HG02588 (cell line): ENCODE data around the gene IL1RAPL1.

ENCODE experiments used
- ATAC-seq: cut with Tn5 transposase; IDR thresholded peaks from one replicate; pipeline ENCODE4 v1.9.1; 2021; ENCODE audit warnings: mild to moderate bottlenecking, moderate library complexity; ENCODE audit not compliant: unreplicated experiment

The IL1RAPL1 gene

DNA sequence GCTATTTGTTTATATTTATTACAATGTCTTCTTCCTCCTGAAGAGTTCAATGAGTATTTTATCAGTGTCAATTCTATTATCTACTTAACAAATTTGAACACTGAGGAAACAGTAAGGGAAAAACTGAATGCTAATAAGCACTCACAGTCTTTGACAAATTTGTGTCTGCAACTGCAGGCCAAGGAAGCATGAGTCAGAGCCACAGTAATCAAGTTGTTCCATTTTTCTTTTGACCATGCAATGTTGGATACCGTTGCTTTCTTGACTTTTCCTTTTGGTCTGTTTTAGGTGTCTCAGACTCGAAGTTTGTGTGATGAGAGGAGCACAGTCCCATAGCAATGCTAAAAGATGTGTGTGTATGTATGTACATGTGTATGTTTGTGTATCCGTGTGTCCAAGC is 359.6 kb downstream of the IL1RAPL1 start:
- ATAC-seq, result no peak

DNA sequence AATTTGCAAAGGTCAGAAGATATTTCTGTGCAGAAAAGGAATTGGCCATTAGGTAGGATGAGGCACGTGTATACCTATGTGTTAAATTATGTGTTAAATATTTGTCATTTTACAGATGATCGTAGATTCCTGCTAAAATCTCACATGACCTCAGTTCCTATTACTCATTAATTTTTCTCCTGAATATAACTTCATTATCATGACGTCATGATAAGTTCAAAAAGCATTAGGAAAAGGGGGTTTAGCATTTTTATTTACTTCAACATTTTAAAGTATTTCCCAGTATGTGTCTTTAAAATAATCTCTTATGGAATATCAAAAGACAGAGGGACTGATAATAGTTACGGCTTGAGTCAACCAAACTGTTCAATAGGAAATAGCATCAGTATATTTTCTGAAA is 372.8 kb downstream of the IL1RAPL1 start:
- ATAC-seq, result no peak

DNA sequence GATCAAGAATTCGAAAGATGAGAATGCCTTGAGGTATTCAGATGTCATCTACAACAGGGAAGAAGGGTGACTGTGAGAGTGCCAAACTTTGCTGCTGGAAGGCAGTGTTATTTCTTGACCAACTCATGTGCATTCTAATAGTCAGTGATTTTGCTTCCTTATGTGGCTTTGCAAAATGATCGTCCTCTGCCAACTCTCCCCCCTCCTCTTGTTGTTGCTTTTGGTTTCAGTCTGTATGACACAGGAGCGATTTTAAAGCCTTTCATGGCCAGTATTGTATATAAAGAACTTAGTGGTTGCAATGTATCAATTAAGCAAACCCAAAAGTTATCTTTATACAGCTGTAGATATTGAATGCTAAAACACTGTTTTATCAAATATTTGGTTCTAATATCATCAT is 379.1 kb downstream of the IL1RAPL1 start:
- no peak for ATAC-seq

DNA sequence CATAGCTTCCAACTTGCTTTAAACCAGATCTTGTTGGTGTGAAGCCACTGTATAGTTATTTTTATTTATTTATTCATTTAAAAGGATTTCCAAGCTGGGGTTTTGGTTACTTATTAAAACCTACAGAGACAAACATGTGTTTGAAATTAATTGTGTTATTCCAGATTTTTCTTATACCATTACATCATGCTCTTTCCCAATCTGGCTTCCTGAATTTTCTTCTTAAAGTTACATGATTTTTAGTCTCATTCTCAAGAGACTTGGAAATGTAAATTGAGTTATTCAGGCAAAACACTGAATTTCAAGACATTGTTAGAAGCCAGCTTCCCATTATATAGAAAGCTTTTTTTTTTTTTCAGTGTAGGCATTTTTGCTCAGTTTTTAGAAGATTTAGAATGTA is 381.9 kb downstream of the IL1RAPL1 start:
- no peak for ATAC-seq

DNA sequence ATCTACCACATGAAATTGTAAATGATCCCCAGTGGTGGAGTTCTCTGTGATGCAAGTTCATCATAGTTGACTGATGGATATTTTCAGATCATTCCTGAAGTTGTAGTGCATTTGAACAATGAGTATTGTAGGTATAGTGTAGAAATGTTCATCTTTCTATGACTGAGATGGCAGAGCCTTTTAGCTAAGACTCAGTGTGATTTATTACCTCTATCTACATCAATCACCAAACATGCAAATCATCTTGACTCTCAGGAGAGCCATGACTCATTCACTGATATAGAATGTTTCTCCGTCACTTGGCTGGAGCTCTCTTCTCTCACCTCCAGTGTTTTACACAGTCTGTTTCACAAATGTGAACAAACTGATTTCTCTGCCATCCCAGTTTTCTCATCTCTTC is 392.6 kb downstream of the IL1RAPL1 start:
- no peak for ATAC-seq

DNA sequence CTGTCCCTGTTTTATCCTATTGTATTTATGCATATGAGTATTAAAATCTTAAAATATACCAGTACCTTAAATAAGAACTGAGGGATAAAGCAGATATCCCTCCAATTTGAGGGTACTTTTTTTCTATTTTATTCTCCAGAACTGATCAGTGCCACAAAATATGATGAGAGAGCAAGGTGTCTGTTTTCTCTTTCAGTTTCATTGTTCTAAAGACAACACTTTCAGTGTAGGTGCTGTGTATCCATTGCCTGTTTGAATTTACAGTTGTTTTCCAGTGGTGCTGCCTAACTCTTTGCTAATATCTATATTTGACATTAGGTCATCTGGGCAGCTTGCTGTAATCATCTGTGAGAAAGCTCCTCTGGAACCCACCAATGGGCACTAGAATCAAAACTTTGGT is 394.7 kb downstream of the IL1RAPL1 start:
- ATAC-seq, result no peak

DNA sequence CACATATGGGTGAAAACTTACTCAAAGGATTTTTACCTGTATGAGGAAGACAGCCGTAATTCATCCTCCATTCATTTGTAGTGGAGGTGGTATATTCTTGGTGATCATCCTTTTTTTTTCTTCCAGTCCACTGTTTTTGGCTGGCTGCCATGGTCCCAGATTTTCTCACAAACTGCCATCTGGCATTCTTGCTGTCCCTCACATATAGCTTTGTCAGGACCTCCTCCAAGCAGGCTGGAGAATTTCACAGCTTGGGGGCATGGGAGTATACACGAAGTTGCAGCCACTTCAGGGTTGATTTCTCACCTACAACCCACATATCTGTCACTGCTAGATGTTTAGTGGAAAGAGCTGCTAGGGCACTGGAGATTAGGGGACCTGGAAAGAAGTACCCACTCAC is 401.0 kb downstream of the IL1RAPL1 start:
- no peak for ATAC-seq

DNA sequence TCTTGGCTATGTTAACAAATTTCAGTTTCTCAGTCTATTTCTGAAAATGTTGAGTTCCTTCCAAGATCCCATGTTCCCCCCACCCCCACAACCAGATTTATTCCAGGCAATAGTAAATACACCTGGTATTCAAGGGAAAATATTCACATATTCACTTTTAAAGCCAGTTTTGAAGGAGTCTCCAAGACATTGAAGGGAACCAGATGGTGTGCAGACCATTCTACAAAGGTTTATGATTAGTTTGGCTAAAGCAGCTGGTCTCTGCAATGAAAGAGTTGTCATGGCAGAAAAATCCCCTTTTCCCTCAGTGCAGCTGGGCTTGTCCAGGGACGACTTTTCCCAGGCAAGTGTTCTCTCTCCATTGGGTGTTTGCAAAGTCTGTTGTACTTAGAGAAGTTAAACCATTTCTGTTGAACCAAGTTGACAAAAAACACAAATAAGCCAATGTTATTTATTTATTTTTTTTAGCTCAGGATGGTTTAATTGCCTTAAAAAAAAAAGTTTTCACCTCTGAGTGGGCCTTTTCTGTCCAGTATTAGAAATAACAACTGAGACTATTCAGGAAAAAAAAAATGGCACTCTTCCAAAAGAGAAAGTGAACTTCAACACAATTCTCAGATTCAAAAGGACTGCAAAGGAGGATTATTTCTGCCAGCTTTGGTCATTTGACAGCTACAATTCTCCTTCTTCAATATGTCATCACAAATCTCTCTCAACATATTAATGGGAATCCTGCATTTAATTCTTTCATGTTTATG is 410.6 kb downstream of the IL1RAPL1 start:
- no peak for ATAC-seq

DNA sequence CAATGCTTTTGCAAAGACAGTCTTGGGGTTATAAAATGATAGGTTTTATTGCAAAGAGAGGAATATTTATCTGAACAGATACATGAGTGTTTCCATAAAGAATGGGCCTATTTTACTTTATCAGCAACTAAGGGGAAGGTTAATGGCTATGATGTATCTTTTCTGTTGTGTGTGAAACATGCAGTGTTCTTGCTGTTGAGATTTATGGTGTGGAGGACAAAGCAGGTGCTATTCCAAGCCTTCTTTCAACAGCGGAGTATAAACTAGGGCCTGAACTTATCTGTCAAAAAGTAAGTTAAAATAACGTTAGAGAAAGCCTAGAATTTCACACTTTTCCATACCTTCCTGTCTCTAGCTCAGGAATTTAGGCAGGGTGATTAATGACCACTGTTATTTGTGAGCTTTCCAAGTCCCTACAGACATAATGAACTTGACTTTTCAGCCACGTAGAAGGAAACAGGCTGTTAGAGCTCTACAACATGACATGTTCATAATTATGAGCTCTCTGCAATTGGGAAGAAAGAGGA is 411.4 kb downstream of the IL1RAPL1 start:
- ATAC-seq, result no peak

DNA sequence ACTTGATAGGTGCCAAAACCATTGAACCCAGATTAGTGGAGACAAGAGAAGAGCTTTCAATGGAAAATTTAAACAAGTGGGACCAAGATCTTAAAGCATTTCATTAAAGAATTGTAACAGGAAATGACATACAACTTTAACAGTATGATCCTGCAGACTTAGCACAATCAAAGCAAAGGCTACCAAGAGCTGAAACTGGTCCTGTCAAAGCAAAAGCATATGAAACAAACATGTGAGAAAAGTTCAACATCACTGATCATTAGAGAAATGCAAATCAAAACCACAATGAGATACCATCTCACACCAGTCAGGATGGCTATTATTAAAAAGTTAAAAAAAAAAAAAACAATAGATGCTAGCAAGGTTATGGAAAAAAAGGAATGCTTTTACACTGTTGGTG is 425.6 kb downstream of the IL1RAPL1 start:
- ATAC-seq, result no peak

DNA sequence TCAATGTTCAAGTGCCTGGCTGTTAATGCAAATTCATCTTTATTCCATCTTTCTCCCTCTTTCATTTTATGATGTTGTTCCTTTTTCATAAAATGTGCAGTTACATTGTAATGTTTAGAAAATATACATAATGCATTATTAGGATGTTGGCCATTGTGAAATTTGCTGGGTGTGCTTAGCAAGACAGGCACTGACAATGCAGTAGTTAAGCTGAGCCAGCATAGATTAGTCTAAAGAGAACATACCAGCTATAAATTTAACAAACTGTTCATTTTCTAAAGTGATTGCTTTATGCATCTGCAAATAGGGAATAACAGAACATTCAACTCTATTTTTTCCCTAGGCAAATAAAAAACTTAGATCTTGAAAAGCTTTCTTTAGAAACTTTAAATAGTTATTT is 436.0 kb downstream of the IL1RAPL1 start:
- no peak for ATAC-seq

DNA sequence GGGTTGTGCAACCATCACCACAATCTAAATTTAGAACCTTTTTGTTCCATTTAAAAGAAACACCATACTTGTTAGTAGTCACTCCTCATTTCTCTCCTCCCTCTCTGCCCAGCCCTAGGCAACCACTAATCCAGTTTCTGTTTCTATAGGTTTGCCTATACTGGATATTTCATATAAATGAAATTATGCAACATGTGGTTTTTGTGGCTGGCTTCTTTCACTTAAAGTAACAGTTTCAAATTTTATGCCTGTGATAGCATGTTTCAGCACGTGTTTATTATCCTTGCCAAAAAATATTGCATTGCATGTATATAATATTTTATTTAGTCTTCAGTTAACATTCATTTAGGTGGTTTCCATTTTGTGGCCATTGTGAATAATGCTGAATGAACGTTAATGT is 437.6 kb downstream of the IL1RAPL1 start:
- no peak for ATAC-seq

DNA sequence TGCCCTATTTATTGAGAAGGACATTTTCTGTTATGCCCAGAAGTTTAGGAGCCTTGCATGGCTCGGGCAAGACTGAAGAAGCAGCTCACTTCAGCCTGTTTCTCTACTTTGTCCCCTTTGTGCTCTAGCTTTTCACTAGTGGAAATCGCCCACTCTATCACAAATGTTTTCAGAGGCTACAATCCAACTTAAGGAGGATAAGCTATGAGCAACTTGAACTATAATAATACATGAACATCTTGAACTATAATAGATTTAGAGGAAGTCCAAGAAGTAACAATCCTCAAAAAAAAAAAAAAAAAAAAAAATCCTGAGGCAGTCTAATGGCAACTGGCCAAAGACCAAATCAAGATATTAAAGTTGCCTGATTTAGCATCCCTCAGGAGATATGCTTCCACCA is 452.3 kb downstream of the IL1RAPL1 start:
- ATAC-seq, result no peak

DNA sequence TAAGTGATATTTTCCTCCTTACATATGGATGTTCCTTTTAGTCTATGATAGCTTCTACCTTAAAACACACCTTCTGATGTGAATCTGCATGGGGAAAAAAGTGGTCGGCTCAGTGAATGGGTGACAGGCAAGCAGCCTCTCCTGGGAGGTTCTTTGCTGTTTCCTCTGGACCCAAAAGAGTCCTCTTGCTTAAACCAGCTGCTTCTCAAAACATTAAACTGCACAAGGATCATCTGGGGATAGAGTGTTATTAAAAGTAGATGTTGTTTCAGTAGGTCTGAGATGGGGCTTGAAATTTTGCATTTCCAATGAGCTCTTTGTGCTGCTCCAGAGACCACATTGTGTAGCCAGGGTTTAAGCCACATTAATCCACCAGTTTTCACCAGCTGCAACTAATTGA is 452.9 kb downstream of the IL1RAPL1 start:
- no peak for ATAC-seq

DNA sequence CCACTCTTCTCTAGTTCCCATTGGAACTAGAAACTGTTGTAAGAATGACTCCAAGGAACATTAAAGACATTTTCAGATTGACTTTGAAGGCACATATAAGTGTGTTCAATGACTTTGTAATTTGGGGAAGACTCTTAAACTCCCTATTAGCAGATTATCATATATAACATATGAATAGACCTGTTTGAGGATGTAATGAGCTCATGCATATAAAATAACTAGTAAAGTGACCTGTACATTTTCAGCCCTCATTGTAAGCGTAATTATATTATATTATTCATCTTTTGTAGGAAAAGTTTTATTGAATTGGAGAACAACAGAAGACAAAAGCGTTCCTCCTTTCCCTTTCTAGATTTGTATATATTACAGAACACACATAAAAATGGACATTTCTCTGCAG is 455.1 kb downstream of the IL1RAPL1 start:
- no peak for ATAC-seq

DNA sequence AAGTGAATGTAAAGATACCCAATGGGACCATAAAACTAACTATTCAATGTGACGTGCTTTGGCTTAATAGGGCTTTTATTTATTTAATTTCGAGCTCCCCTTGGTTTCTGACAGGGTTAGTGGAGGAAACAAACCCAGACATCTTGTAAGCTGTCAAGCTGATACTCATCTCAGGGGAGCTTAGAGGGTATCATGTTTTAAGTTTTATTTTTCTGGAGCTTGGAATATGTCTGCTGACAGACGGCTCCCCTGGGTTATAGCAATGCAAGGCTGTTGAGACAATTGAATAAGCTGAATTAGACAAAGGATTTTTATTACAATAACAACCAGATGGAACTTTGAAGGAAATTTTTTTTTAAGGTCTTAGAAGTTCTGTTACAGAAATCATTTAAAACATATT is 456.5 kb downstream of the IL1RAPL1 start:
- no peak for ATAC-seq

DNA sequence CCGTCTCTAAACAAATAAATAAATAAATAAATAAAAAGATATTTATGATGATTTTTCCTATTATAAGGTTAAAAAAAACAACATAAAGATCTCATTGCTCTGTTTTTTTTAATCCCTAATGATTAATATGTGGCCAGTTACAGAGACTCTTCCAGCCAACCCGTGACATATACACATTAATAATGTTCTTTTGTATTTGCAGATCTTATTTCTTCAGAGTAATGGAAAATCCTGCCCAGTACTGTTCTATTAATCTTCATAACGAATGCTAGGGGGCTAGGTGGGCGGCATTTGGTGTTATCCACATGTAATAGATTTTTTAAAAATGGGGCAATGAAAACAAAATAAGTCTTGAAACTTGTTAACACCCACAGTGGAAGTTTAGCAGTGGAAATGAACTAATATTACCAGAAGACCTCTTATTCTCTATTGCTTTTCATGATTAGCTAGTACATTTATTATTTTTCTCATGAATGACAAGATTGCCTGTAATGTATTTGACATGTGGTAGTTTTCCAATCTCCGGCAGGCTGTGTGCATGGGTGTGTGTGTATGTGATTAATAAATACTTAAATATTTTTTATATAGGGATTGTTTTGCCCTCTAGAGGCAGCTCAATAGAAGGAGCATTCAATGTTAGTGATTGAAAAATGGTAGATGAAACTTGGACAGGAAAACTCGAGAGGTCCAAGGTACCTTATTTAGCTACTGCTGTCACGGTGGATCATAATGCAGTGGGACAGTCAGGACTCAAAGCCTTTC is 457.4 kb downstream of the IL1RAPL1 start:
- no peak for ATAC-seq

DNA sequence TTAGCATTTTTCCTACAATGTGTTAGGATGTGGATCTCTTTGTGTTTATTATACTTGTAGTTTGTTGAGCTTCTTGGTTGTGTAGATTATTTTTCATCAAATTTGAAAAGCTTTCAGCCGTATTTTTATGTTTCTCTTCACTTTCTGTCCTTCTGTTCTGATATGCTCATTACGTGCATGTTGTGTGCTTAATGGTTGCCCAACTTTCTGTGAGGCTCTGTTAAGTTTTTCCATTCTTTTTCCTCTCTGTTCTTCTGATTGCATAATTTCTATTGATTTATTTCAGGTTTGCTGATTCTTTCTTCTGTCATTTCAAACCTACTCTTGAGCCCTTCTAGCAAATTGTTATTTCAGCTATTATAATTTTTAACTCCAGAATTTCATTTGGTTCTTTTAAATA is 478.2 kb downstream of the IL1RAPL1 start:
- ATAC-seq, result no peak

DNA sequence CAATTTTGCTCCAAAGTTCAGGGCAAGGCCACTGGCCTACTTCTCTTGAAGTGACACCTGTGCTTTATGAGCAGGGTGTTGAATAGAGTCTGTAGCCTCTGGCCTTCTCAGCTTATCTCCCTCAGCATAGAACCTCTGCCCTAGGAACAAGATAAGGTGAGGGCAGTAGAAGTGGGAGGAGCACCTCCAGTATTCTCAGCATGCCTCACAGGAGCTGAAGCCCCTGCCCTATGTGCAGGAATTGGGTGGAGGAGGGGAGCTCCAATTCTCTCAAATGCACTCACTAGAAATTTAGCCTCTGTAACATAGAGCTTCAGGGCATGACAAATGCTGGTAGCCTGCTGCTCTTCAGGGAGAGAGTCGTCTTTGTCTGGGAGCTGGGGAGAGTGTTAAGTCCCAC is 479.3 kb downstream of the IL1RAPL1 start:
- no peak for ATAC-seq

DNA sequence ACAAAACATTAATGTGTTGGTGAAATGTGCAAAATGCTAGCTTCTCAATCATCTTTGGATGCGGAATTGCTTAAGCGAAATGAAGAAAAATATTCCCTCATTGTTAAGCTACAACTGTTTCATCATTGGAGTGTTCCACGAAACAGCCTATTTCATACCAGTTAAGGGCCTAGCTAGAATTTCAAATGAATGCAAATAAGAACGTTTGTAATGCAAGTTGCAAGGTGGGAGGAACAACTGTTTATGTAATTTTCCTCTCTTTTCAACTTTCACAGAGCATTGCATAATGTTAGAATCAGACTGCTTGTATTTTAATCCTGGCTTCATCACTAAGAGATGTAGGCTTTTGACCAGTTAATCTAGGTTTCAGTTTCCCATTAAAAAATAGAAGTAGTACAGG is 480.1 kb downstream of the IL1RAPL1 start:
- ATAC-seq, result no peak

DNA sequence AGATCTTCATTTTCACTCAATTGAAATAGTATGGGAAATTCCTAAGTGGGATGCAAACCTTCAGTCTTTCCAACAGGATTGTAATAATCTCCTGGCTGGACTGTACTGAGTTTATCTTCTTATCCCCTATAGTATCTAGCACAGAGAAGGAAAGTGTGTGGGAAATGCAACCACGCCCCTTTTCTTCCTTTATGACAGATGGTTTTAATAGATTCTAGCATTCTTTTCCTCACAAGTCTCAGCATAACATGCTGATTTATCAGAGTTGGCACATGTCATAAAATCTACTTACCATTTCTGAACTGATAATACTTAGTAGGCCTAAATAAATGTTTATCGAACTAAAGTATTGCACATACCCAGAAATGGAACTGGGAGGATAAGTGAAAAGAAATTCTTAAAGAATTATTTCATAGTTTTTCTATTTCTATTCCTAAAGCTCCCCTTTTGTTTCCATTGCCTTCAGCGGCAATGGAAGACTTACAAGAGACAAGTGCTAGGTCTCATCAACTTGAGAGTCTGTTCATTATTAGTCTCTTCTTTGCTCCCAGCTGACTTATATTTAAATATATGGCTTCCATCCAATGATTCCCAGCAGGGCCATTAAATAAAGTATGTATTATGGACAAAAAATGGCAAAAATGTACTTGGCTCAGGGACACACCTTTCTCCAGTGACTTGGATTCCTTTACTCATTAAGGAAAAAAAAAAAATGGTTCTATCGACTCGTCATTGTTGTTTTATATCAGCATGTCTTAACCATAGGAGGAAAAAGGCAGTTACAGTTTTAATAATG is 484.5 kb downstream of the IL1RAPL1 start:
- ATAC-seq, result no peak

DNA sequence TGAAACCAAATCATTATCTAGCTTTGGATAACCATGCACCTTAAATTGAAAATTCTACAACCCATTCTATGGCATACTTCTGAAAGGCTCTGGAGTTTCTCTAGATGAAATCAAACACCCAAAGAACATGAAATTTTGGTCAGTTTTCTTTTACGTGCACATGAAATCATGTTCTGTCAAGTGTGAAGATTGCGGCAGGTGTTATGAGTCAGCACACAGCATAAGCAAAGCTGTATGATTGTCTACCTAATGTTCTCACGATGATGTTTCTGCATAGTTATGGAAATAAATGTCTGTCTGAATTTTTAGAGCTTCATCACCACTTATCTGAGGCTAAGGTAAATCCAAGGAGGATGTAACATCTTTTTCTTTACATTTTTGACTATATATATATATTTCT is 495.3 kb downstream of the IL1RAPL1 start:
- no peak for ATAC-seq
